ENCODE measurements around the gene KCNK3. TPM values are rescaled to one million over a fixed set of nuclear protein-coding genes. Genes with fewer than 3 reads are reported as not detected.

KCNK3 gene
- total RNA-seq (2022; extraction: Qiagen RNA extraction; ENCODE audit: low read depth): 1.0 to 2.1 TPM (median 1.7 TPM) in 5 replicates

GRCh38 chr2:26692279-26692896 is at the start of gene KCNK3:
Gene KCNK3 (plus strand): TSS chr2:26692722. CDS start chr2:26692876, 154 bp downstream.

GRCh38 chr2:26764078-26764887 is 71.8 kb downstream of the KCNK3 start, which contains the start of gene SLC35F6:
Gene SLC35F6 (plus strand): TSS chr2:26764284. CDS start chr2:26764350, 66 bp downstream.

Other genes starting within 250 kb of the KCNK3 start
- gene OTOF, start 214.6 kb upstream of the KCNK3 start, total RNA-seq (2022; extraction: Qiagen RNA extraction; ENCODE audit: low read depth): 0.05 to 0.13 TPM (median 0.07 TPM) in 4 of 5 replicates, not detected in the other
- 0.20 to 0.28 TPM in 2 of 5 replicates, not detected in the others for gene CIB4, start 51.4 kb upstream of the KCNK3 start, total RNA-seq (2022; extraction: Qiagen RNA extraction; ENCODE audit: low read depth)
- 36.2 to 45.2 TPM (median 40.6 TPM) in 5 replicates for gene SLC35F6, start 71.6 kb downstream of the KCNK3 start, total RNA-seq (2022; extraction: Qiagen RNA extraction; ENCODE audit: low read depth)
- gene CENPA, start 93.3 kb downstream of the KCNK3 start, total RNA-seq (2022; extraction: Qiagen RNA extraction; ENCODE audit: low read depth): 47.2 to 64.0 TPM (median 55.1 TPM) in 5 replicates
- gene DPYSL5, start 155.4 kb downstream of the KCNK3 start, total RNA-seq (2022; extraction: Qiagen RNA extraction; ENCODE audit: low read depth): 3.2 to 8.0 TPM (median 4.0 TPM) in 5 replicates